G401.6 (cell line): Measurements from ENCODE around the gene COQ8A.
"Not testable (repeated sequence)": the region's sequence is repeated elsewhere in the genome, so short reads cannot be mapped to it uniquely, and the experiment has no call there.

ENCODE experiments used
- FAIRE-seq: peaks from 2 replicates; lab custom pipeline; 2012; peaks lifted over from hg19 to GRCh38; lab: Jason Lieb, UNC

The COQ8A gene

GRCh38 chr1:226953175-226953800, 13.2 kb downstream of the COQ8A start:
- no peak for FAIRE-seq

GRCh38 chr1:226954337-226954736, 14.2 kb downstream of the COQ8A start:
- FAIRE-seq, result no peak

GRCh38 chr1:226954777-226955176, 14.7 kb downstream of the COQ8A start:
- no peak for FAIRE-seq

- FAIRE-seq, result not testable (repeated sequence)
These were observed 15.8 kb downstream of the COQ8A start for GRCh38 chr1:226955857-226956256.

- FAIRE-seq, result no peak
These were observed 17.0 kb downstream of the COQ8A start for GRCh38 chr1:226956942-226957713.

GRCh38 chr1:226957714-226958113, 17.6 kb downstream of the COQ8A start:
- FAIRE-seq, result no peak

GRCh38 chr1:226958300-226958699, 18.2 kb downstream of the COQ8A start:
- no peak for FAIRE-seq

GRCh38 chr1:226960256-226960655, 20.2 kb downstream of the COQ8A start:
- no peak for FAIRE-seq

GRCh38 chr1:226960944-226961765, 21.1 kb downstream of the COQ8A start:
- no peak for FAIRE-seq

- FAIRE-seq, result no peak
These were observed 22.6 kb downstream of the COQ8A start for GRCh38 chr1:226962421-226963391.

GRCh38 chr1:226964068-226964425, 24.0 kb downstream of the COQ8A start:
- no peak for FAIRE-seq

GRCh38 chr1:226964611-226965486, 24.8 kb downstream of the COQ8A start:
- FAIRE-seq, result no peak

GRCh38 chr1:226965581-226966440, 25.7 kb downstream of the COQ8A start:
- FAIRE-seq, result no peak

GRCh38 chr1:226966683-226967082, 26.6 kb downstream of the COQ8A start:
- no peak for FAIRE-seq

- no peak for FAIRE-seq
These were observed 27.6 kb downstream of the COQ8A start for GRCh38 chr1:226967665-226968064.

GRCh38 chr1:226971765-226972164, 31.7 kb downstream of the COQ8A start:
- no peak for FAIRE-seq

- no peak for FAIRE-seq
These were observed 32.8 kb downstream of the COQ8A start for GRCh38 chr1:226972931-226973330.

- no peak for FAIRE-seq
These were observed 33.3 kb downstream of the COQ8A start for GRCh38 chr1:226973371-226973897.

GRCh38 chr1:226973898-226974543, 33.9 kb downstream of the COQ8A start:
- FAIRE-seq, result no peak
